Cortex of kidney (tissue), 1 donor: Measurements from ENCODE around the gene MEMO1.

ENCODE experiments used
- DNase-seq: peaks from one replicate; lab custom pipeline; 2025; lab: John Stamatoyannopoulos, UW

MEMO1 gene

GRCh38 chr2:31823558-31823957 lies 187.2 kb downstream of the MEMO1 start:
- no peak for DNase-seq

DNA sequence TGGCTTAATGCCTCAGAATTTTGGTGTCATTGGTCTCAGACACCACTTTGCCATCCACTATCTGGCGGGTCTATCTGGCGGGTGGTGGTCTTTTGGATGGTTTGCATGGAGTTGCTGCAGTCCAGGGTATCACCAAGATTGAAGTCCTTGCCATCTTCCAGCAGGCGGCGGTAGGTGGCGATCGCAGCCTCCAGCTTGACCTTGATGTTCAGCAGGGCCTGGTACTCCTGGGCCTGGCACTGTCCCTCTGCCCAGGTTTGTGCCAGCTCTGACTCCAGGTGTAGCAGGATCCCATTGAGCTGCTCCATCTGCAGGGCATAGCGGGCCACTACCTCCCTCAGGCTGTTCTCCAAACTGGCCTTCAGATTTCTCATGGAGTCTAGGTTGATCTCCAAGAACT lies 188.2 kb downstream of the MEMO1 start:
- DNase-seq = no peak
